GM19025 (cell line): ENCODE measurements around the gene ERG.

Experiments used
- ATAC-seq: cut with Tn5 transposase; IDR thresholded peaks from one replicate; pipeline ENCODE4 v1.9.1; 2021; ENCODE audit warnings: mild to moderate bottlenecking, low read depth, moderate library complexity; ENCODE audit not compliant: unreplicated experiment

The ERG gene

GRCh38 chr21:38476385-38476784 is 21.9 kb downstream of the ERG start:
- no peak for ATAC-seq

- no peak for ATAC-seq
Measured at GRCh38 chr21:38475519-38475918, 22.8 kb downstream of the ERG start.

GRCh38 chr21:38474796-38475195 is 23.5 kb downstream of the ERG start:
- ATAC-seq: no peak

GRCh38 chr21:38474124-38474523 is 24.2 kb downstream of the ERG start:
- no peak for ATAC-seq

- no peak for ATAC-seq
Measured at GRCh38 chr21:38472412-38473108, 25.7 kb downstream of the ERG start.

GRCh38 chr21:38471766-38472165 is 26.5 kb downstream of the ERG start:
- ATAC-seq: no peak

- ATAC-seq: no peak
Measured at GRCh38 chr21:38470755-38471154, 27.5 kb downstream of the ERG start.

GRCh38 chr21:38469642-38470041 is 28.6 kb downstream of the ERG start:
- no peak for ATAC-seq

GRCh38 chr21:38468989-38469388 is 29.3 kb downstream of the ERG start:
- no peak for ATAC-seq

- no peak for ATAC-seq
Measured at GRCh38 chr21:38467911-38468310, 30.4 kb downstream of the ERG start.

- ATAC-seq: no peak
Measured at GRCh38 chr21:38467374-38467773, 30.9 kb downstream of the ERG start.

GRCh38 chr21:38460171-38460742 is 38.0 kb downstream of the ERG start:
- ATAC-seq: no peak

- no peak for ATAC-seq
Measured at GRCh38 chr21:38459490-38459889, 38.8 kb downstream of the ERG start.

GRCh38 chr21:38455403-38455802 is 42.9 kb downstream of the ERG start:
- no peak for ATAC-seq

GRCh38 chr21:38454702-38455101 is 43.6 kb downstream of the ERG start:
- no peak for ATAC-seq

- ATAC-seq: no peak
Measured at GRCh38 chr21:38454161-38454560, 44.1 kb downstream of the ERG start.

- ATAC-seq: no peak
Measured at GRCh38 chr21:38448671-38449385, 49.4 kb downstream of the ERG start.

- ATAC-seq: no peak
Measured at GRCh38 chr21:38447611-38448010, 50.7 kb downstream of the ERG start.

GRCh38 chr21:38444691-38445090 is 53.6 kb downstream of the ERG start:
- no peak for ATAC-seq

- ATAC-seq: no peak
Measured at GRCh38 chr21:38443110-38443509, 55.2 kb downstream of the ERG start.

- ATAC-seq: no peak
Measured at GRCh38 chr21:38441153-38441552, 57.1 kb downstream of the ERG start.

GRCh38 chr21:38440746-38441145 is 57.5 kb downstream of the ERG start:
- no peak for ATAC-seq
